Glutamatergic neuron (in vitro differentiated cells): ENCODE results near the gene PRELID2. TPM values are rescaled to one million over a fixed set of nuclear protein-coding genes. Genes with fewer than 3 reads are reported as not detected.

Experiments
- DNase-seq: peaks from one replicate; pipeline ENCODE4 v3.0.0; 2022
- H3K27ac Mint-ChIP-seq: one replicate; pipeline ENCODE4 v1.8.0; 2020; ENCODE audit warnings: mild to moderate bottlenecking, mixed read lengths, inconsistent platforms; ENCODE audit not compliant: unreplicated experiment
- H3K27me3 Mint-ChIP-seq: one replicate; pipeline ENCODE4 v1.8.0; 2020; ENCODE audit warnings: mild to moderate bottlenecking, moderate library complexity, mixed read lengths, inconsistent platforms; ENCODE audit not compliant: unreplicated experiment
- H3K36me3 Mint-ChIP-seq: one replicate; pipeline ENCODE4 v1.8.0; 2020; ENCODE audit warnings: mild to moderate bottlenecking, mixed read lengths, inconsistent platforms; ENCODE audit not compliant: unreplicated experiment
- H3K4me1 Mint-ChIP-seq: one replicate; pipeline ENCODE4 v1.8.0; 2020; ENCODE audit warnings: mild to moderate bottlenecking, low read depth, mixed read lengths, inconsistent platforms; ENCODE audit not compliant: unreplicated experiment
- H3K4me3 Mint-ChIP-seq: one replicate; pipeline ENCODE4 v1.8.0; 2020; ENCODE audit warnings: mild to moderate bottlenecking, mixed read lengths, inconsistent platforms; ENCODE audit not compliant: unreplicated experiment
- H3K9me3 Mint-ChIP-seq: one replicate; pipeline ENCODE4 v1.8.0; 2020; ENCODE audit warnings: mild to moderate bottlenecking, moderate library complexity, mixed read lengths, inconsistent platforms; ENCODE audit not compliant: unreplicated experiment
- CTCF ChIP-seq: fragments of 200-600 bp; sonication (generic); IDR thresholded peaks from one replicate; pipeline ENCODE4 v1.5.0; 2021; ENCODE audit not compliant: partially characterized antibody, unreplicated experiment
- long read RNA-seq: library from polyadenylated mRNA; unstranded; transcript quantifications from one replicate; pipeline ENCODE4 v2.0.0, GENCODE V29; 2020; ENCODE audit not compliant: unreplicated experiment
- total RNA-seq: library from RNA; stranded (reverse); fragmentation: NEBNext Ultra II Directional; extraction: Animal tissue kit (Norgen Biotek cat#: 25700); gene quantifications from one replicate; pipeline ENCODE4 v1.2.1, GENCODE V29; 2021; ENCODE audit not compliant: unreplicated experiment

PRELID2 gene
- total RNA-seq = 4.6 TPM
- long read RNA-seq, partial matches to known transcripts = 0 of 1 reads
- long read RNA-seq, other reads (novel, unspliced or antisense) = 1 of 1 reads

- no peak within 1 kb of the TSS for H3K27ac Mint-ChIP-seq
These were observed at the start of gene PRELID2 for GRCh38 chr5:145834917-145835847. Gene PRELID2, minus strand, starts transcription at chr5:145835342. Its CDS starts 91 bp downstream, at chr5:145835251.

GRCh38 chr5:145874765-145875164 is 39.6 kb upstream of the PRELID2 start:
- peaks cover 6% of the 10 kb centered on the region for H3K36me3 Mint-ChIP-seq
- H3K4me1 Mint-ChIP-seq = no peaks in the 10 kb centered on the region
- H3K4me3 Mint-ChIP-seq = no peak overlapping the region
- H3K27me3 Mint-ChIP-seq = peaks cover 2% of the 10 kb centered on the region
- H3K27ac Mint-ChIP-seq = no peak overlapping the region
- no peak for TF ChIP-seq CTCF
- H3K9me3 Mint-ChIP-seq = no peaks in the 10 kb centered on the region
- no peak for DNase-seq

More at GRCh38 chr5:145834917-145835847, at the start of gene PRELID2:
- no peaks in the 10 kb centered on the region for H3K4me1 Mint-ChIP-seq
- H3K27me3 Mint-ChIP-seq = no peaks in the 10 kb centered on the region
- no peaks in the 10 kb centered on the region for H3K36me3 Mint-ChIP-seq
- no peaks in the 10 kb centered on the region for H3K9me3 Mint-ChIP-seq
- peak; percentile 75 for DNase-seq
- peak within 1 kb of the TSS; percentile 65 for H3K4me3 Mint-ChIP-seq
- TF ChIP-seq CTCF = no peak

GRCh38 chr5:145872914-145873313 is 37.8 kb upstream of the PRELID2 start, which contains the start of gene GRXCR2:
Gene GRXCR2, minus strand, starts transcription at chr5:145873014. Its CDS starts 46 bp downstream, at chr5:145872968.
- H3K27me3 Mint-ChIP-seq = peaks cover 2% of the 10 kb centered on the region
- H3K9me3 Mint-ChIP-seq = no peaks in the 10 kb centered on the region
- no peak within 1 kb of the TSS for H3K4me3 Mint-ChIP-seq
- H3K27ac Mint-ChIP-seq = no peak within 1 kb of the TSS
- TF ChIP-seq CTCF = no peak
- no peak for DNase-seq
- H3K36me3 Mint-ChIP-seq = no peaks in the 10 kb centered on the region
- no peaks in the 10 kb centered on the region for H3K4me1 Mint-ChIP-seq

GRCh38 chr5:145872486-145872885 is 37.3 kb upstream of the PRELID2 start:
- Mint-ChIP-seq H3K4me1 (no peaks in the 10 kb centered on the region), H3K27ac (no peak overlapping the region), H3K36me3 (no peaks in the 10 kb centered on the region), H3K4me3 (no peak overlapping the region), H3K27me3 (peaks cover 2% of the 10 kb centered on the region), H3K9me3 (no peaks in the 10 kb centered on the region)
- DNase-seq = no peak
- no peak for TF ChIP-seq CTCF

- TF ChIP-seq CTCF = no peak
- H3K36me3 Mint-ChIP-seq = no peaks in the 10 kb centered on the region
- H3K9me3 Mint-ChIP-seq = no peaks in the 10 kb centered on the region
- no peak overlapping the region for H3K4me3 Mint-ChIP-seq
- no peak for DNase-seq
- no peak overlapping the region for H3K27ac Mint-ChIP-seq
- H3K27me3 Mint-ChIP-seq = no peaks in the 10 kb centered on the region
- no peaks in the 10 kb centered on the region for H3K4me1 Mint-ChIP-seq
These were observed 34.6 kb upstream of the PRELID2 start for GRCh38 chr5:145869753-145870152.
